ENCODE measurements around the gene BMX.

The BMX gene

DNA sequence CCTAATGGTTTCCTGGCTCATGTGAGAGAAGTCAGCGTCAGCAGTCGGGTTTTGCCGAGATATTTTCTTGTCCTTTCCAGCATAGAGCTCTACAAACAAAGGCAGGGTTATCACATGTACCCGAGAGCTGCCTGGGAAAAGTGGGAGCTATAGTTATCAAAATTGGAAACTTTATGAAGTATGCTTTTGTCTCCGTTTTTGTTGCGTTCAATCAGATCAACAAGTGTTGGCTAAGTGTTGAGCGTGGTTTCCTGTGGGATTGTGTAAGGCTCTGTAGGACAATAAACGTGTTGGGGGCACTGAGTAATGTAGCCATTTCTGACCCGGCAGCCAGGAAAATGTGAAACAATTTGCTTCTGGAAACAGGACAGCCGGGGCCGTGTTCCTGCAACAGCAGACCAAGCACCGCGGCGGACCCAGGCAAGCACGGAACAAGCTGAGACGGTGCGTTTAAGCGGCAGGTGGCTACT is at the start of gene BMX:
TSS of gene BMX (plus strand) at position 311 of the 470 bp plus-strand sequence. CDS start 7,547 bp downstream, outside the sequence.
- no peak for FAIRE-seq

DNA sequence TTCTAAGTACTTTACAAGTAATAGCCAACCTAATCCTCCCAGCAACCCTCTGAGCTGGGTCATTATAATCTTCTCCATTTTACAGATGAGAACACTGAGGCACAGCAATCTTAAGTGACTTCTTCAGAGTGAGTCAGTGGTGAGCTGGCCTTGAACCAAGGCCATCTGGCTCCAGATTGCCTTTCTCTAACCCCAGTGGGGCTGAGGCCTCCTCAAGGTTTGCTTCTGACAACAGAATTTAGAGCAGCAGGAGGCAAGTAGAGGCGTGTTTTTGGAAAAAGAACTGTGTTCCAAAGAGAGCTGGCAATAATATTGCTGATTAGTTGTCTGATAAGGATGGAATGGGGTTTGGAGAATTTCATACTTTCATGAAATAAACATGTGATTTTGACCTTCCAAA is 48.7 kb upstream of the BMX start:
- no peak for FAIRE-seq

DNA sequence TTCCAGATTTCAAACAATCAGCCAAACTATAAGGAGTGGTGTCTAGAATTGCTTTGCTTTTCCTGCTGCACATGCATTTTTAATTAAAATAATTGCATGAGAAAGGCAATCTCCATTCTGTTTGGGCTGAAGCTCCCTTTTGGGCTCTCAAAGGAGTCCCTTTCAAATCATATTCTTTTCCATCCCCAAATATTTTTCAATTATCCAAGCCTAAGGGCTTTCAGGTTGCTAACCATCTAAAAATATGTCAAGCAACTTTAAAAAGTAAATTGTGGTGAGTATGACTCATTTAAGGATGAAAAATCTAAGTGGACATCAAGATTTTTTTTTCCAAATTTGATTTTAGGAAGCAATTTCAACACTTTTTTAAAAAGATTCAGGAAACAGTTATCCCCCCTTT is 35.9 kb upstream of the BMX start:
- no peak for FAIRE-seq

DNA sequence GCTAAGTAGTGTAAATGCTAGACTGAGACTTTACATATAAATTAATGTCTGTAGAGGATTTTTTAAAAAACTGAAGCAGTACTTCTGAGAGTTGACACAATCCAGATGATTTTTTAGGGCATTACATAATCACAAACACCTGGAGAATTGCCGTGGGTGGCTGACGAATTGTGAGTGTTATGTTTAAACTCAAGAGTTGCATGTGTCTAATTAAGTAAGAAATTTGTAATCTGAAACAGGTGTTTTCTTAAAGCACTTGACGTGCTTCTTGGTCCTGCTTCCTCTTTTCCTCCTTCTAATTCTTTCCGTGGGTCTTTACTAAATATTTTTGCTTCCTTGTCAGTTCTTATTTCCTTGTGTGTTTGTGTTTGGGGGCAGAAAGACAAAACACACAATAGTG is 35.3 kb upstream of the BMX start:
- FAIRE-seq = no peak

DNA sequence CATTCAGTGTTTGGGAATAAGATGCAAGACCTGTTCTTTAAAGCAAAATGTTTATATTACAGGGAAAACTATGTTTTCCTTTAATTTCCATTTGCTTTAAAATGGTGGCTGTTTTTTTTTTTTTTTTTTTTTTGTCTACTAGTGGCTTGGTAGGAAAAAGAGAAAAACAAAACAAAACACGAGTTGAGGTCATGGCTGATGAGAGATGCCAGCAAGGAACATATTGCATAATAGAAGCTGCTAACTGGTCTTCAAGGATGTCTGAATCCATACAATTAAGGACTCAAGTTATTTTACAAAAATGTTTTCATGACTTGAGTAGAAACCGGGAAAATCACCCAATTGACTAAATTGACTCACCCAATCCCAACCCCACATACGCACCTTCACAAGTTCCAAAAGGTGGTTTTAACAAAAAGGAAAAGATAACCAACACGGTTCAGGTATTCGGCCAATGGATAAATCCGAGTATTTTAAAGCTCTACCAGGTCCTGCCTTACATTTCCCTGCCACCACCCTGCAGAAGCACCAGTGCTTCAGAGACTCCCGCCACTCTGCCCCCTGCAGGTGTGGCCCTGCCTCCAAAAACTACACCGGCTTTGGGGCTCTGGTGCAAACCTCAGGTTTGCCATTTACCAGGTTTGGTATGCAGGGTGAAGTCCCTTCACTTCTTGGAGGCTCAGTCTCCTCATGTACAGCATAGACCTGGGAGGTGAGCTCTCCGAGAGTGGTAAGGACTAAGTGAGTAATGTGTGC is 34.5 kb upstream of the BMX start:
- FAIRE-seq = no peak

DNA sequence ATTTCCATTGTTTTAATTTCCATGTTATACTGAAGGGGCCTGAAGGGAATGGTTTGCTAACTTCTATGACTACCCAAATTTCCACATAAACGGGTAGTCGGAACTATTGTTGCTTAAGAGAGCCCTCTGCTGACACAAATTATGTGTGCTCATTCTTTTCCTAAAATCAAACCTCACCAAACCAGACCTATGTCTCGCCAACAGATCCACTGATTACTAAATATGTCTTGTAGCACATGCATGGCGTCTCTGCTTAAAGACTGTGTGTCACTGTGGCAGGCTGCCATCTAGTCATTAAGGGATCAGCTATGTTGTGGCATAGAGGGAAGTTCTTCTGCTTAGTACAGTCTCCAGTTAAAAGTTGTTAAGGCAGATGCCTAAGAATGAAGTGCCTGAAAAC is 32.6 kb upstream of the BMX start:
- FAIRE-seq = peak; percentile 30

DNA sequence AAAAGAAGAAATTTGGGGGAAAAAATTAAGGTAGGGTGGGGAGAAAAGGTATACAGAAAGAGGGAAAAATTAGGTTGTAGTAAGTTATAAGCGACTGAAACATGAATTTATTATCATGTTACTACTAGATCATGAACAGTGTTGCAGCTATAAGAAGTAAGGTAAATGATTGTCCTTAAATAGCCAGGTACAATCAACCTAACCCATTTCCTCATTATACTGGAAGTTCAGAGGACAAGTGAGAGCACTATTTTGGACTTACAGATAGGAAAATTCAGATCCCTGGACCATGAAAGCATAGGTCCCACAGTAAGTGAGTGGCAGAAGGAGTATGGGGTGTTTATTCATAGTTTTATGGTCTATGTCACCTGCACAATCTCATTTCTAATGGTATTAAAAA is 31.0 kb upstream of the BMX start:
- FAIRE-seq = no peak

DNA sequence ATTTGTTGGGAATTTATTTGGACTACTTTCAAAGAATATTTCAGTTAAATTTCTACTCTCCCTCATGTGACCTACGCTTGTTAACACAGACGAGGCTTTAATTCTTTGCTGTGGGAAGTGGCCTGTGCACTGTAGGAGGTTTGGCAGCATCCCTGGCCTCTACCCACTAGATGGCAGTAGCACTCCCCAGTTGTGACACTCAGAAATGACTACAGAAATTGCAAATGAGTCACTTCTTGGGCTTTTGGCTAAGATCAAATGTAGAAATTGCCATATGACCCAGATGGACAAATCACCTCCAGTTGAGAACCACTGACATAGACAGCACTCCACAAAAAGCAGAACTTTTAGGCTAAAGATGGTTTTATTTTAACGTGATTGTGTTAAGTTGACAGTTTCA is 29.6 kb upstream of the BMX start:
- peak; percentile 6 for FAIRE-seq

DNA sequence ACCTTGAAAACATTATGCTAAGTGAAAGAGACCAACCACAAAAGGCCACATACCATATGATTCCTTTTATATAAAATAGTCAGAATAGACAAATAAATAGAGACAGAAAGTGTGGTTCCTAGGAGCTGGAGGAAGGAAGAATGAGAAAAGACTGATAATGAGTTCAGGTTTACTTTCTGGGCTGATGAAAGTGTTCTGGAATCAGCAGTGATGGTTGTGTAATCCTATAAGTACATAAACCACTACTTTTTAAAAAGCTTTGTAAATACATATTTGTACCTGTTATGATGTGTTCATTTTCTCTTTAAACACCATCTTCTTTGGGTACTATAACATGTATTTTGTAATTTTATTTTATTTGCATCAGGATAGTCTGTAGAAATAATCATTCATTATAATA is 28.1 kb upstream of the BMX start:
- no peak for FAIRE-seq

DNA sequence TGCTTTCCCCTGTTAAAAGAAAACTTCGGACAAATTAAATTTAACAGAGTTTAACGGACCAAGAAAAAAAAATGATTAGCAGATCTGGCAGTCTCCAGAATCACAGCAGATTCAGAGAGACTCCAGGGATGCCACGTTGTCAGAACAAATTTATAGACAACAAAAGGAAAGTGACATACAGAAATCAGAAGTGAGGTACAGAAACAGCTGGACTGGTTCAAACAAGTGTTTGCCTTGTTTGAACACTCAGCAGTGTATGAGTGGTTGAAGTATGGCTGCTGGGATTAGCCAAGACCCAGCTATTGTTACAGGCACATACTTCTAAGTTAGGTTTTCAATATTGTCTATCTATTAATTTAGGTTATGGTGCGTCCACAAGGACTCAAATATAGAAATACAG is 26.6 kb upstream of the BMX start:
- FAIRE-seq = no peak

DNA sequence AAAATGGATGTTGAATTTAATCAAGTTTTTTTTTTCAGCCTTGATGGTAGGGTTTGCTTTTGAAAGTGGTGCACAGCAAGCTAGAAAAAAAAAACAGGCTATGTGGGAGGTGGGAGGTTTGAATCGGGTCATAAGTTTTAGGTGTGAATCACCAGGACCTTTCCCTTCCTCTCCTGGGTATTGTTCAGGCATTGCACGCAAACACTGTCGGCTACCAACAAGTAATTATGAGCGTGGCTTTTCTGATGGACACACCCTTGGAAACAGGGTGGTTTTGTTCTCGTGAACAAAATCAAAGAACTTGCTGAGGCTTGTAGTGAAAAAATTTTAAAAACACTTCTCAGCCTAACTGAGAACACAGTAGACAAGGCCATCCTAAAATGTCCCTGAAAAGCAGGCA is 25.6 kb upstream of the BMX start:
- no peak for FAIRE-seq

DNA sequence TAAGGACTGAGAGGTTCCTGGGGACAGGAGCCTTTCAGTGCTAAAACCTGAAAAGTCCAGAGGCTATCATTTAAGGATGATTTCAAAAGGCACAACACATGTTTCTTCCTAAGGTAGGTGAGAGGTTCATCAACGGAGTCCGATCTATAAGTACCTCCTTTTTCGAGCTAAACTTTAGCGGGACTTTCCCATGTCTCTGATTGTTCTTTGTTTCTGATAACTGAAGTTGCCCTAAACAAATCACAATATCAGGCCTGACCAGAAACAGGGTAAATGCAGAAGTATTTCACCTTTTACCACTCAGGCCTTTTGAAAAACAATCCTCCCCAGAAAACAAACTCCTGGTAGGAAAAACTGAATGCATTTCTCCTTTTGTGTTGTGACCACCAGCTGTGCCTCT is 25.1 kb upstream of the BMX start:
- FAIRE-seq = no peak

DNA sequence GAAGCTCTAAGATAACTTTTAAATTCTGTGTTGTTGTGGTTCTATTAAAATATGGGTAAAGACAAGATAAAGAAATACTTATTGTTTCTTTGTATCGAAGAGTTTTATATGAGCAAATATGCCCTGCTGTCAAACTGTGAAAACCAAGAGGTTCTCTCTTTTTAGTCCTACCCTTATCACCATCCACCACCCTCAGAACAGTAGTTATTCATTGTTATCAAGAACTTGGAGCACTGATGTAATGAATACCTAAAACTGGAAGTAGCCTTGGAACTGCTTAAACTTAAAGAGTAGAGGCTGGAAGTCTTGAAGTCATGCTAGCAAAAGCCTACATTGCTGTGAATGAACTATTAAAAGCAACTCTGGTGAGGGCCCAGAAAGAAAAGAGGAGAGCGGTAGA is 16.7 kb upstream of the BMX start:
- FAIRE-seq = no peak

DNA sequence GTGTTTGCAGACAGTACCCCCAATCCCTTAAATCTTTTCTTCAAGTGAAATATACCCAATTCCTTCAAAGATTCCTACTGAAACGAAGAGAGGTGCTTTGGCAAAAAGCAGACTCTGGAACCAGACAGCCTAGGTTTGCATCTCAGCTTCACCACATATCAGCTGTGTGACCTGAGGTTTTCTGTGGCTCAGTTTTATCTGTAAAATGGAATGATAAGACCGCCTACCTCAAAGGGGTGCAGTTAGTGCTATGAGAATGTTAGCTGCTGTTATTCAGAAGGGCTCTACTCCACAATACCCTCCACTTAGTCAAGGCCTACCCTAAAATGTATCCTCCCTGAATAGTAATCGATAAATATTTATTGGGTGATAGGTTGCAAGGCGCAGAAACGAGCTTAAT is 8.1 kb upstream of the BMX start:
- no peak for FAIRE-seq

DNA sequence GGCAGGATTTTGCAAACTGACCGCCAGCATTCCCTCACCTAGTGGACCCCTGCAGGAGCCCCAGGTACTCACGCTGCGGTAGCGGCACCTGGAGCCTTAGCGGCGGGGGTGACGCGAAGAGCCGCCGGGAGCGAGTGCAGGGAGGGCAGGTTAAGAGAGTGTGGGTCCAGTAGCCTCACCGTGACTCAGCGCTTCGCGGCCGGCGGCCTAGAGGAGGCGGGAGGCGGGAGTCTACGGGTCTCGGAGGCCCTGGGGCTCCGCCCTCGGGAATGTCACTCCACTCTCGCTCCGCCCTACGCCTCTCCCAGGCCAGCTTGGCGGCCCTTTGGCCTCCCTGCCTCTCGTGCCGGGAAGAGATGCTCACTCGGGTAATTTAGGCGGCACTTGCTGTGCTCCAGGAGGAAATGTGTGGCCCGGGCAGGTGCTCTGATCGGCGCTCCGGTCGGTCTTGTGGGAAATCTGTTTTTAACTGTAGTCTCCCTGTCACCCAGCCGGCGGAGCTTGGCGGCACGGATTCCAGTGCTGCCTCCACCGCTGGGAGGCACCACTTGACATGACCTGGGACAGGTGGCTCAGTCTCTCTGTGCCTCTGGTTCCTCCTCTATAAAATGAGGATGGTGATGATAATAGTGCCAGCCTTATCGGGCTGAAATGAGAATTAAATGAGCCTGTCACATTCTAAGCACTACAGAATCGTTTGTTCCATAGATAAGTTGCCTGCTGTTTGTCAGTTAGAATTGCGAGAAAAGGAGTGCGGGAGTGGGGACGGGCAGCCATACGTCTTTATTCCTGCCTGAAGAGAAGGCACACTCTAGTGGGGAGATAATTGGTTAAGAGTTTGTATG is 7.3 kb upstream of the BMX start, which contains the start of gene PIR:
TSS of gene PIR (minus strand) at position 216 of the 845 bp plus-strand sequence. CDS start 2,076 bp downstream, outside the sequence.
- peak; percentile 43 for FAIRE-seq

DNA sequence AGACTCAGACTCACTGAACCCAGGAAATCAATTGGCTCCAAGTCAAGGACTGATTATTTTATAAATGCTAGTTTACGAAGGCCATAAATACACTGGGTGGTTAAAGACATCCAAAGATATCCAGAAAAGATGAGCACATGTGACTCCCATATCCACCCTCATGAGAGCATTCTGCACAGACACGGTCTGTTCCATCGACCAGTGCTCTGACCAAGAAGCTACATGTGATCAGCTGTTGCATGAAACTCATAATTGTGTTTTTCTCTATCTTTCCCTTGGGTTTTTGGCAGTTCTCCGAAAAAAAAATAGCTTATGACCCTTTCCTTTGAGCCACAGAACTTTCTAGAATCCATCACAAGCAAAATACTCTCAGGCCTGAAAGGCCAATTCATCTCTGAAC is 4.8 kb upstream of the BMX start:
- FAIRE-seq = no peak

DNA sequence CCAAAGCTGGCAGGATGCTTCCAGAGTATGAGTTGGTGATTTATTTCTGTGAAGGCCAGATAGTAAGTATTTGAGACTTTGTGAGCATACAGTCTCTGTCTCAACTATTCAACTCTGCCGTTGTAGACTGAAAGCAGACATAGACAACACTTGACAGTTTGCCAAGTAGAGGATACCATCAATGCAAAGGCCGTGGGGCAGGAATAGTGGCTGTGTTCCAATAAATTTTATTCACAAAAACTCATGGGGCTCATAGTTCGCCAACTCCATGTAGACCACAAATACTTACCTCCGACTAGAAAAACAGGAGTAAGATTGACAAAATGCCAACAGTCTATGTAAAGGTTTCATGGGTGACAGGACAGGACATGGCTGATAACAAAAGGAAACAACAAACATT is 3.8 kb upstream of the BMX start:
- FAIRE-seq = no peak

DNA sequence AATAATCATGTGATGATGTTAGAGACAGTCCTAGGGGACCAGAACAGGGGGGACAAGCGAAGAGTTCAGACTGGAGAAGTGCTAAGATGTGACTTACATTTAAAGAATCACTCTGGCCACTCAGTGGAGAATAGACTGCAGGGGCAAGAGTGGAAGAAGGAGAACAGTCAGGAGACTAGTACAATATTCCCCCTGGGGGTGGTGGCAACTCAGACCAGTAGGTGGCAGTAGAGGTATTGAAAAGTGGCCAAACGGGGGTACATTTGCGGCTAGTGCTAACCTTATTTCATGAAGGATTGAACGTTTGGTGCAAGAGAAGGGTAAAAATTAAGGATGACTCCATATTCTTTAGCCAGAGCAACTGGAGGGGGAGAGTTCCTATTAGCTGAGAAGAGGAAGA is 2.7 kb upstream of the BMX start:
- peak; percentile 32 for FAIRE-seq

DNA sequence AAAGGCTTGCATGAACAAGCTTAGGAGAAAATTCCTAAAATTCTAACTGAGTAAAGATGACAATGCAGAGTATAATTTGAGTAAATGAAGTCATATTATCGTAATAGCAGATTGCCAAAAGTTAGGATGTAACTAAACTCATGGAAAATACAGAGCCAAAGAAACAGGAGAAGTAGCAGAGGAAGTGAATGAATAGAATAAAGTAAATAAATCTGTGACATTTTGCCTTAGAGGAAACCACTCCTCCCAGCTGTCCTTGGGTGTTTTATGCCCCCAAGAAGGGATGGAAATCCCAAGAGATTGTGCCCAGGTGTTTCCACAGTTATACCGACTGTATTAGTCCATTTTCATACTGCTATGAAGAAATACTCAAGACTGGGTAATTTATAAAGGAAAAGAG is 1.9 kb upstream of the BMX start:
- FAIRE-seq = no peak

DNA sequence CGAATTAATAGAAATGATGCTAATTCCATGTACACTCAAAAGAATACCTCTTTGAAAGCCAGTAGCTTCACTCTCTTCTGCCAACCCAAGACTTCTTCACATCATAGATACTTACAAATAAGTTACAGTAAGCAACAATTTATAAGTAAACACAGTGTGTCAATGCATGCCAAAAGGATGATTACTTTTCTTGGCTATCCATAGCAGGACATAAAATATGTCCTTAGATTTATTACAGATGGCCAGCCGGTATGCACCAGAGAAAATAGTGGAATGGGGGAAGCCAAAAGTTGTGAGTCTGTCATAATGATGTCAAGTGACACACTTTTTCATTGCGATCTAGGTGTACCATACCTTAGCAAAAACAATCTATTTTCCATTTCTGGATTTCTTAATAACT is 631 bp upstream of the BMX start:
- FAIRE-seq = no peak

DNA sequence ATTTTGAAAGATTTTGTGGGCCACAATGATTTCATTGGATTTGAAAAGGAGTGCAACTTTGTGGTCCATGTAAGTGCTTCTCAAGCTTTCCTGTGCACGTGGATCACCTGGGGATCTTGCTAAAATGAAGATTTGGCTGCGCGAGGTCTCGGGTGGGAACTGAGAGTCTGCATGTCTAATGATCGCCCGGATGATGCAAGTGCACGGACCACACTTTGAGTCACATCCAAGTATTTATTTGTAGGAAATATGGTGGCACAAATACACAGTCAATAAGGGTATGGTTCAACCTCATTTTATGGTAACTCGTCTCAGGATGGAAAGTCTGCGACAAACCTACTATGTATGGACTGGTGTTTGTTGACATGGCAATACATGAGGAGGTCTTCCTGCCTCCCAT is 899 bp downstream of the BMX start:
- no peak for FAIRE-seq

DNA sequence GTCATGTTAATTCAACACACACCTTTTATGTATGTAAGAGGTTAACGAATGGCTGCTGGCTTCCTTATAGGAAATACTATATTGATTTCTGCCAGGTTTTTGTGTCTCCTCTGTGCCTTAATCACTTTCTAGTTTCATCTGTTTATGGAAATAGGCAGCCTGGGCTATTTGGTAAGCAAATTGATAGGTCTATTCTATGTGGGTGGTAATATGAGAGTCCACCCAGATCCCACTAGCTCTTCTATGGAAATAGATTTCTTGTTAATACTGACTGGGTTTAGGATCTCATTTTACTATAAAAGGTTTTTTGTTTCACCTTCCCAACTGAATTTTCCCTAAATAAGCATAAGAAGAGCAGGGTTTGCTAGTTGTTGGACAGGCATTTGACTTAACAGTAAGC is 4.1 kb downstream of the BMX start:
- FAIRE-seq = no peak

DNA sequence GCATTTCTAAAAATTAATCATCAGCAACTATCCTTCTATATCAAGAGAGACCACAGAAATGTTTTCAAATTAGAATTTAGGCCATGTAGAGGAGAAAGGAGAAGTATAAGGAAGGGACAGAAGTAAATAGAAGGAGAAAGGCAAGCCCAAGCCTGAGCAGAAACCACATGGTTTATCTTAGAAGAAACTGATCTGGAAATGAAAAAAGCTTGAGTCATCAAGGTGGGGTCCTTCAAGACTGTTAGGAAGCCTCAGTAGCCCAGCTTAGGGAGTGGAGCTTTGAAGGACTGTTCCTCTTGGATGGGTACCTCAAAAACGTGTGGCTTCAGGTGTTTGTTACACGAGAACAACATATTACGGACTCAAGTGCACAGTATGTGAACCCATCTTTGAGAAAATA is 4.5 kb downstream of the BMX start:
- FAIRE-seq = no peak

DNA sequence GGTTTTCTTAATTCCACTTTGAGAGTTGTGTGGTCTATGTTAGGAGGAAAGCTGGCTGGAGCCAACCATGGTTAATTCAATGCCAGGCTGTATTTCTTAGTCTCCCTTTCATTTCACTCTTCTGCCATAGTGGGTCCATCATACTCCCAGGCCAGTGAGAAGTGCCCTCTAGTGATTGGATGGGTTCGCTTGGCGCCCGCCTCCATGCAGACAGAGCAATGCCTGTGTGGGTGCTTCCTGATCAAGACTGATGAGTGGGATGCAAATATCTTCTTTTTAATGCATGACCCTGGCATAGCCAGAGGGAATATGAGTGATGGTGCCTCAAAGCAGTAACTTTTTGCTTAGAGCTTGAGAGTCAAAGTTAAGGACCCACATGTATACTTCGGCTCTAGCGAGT is 6.4 kb downstream of the BMX start:
- FAIRE-seq = no peak

Measured in A204.1 (cell line).